Epithelial cell of esophagus (primary cell): ENCODE results near the gene MAP2.

Experiments used
- DNase-seq: peaks from one replicate; pipeline ENCODE4 v3.0.0; 2010; ENCODE audit warnings: low read depth
- H3K4me3 ChIP-seq: 2 replicates; pipeline ENCODE4 v1.5.1; 2011; ENCODE audit warnings: mild to moderate bottlenecking, low read length, control low read depth
- CTCF ChIP-seq: IDR thresholded peaks from 2 replicates; pipeline ENCODE4 v1.5.1; 2011; ENCODE audit warnings: low read depth, mild to moderate bottlenecking, low read length, control low read depth, inconsistent platforms; ENCODE audit not compliant: insufficient read depth; ENCODE audit errors: missing control alignments

Gene MAP2

GRCh38 chr2:209423562-209424198, at the start of gene MAP2:
Gene MAP2, plus strand, starts transcription at chr2:209424047. Its CDS starts 229,124 bp downstream, at chr2:209653171.
- DNase-seq, result peak; percentile 87
- peak; percentile 45 for TF ChIP-seq CTCF
- H3K4me3 ChIP-seq, result peak within 1 kb of the TSS; percentile 73

- no peak for TF ChIP-seq CTCF
- no peak for DNase-seq
- no peak overlapping the region for H3K4me3 ChIP-seq
Observed at GRCh38 chr2:209376686-209377085, 47.2 kb upstream of the MAP2 start.

- H3K4me3 ChIP-seq, result no peak overlapping the region
- no peak for DNase-seq
- TF ChIP-seq CTCF, result no peak
Observed at GRCh38 chr2:209380293-209380692, 43.6 kb upstream of the MAP2 start.

GRCh38 chr2:209381091-209381490, 42.8 kb upstream of the MAP2 start:
- no peak for TF ChIP-seq CTCF
- H3K4me3 ChIP-seq, result no peak overlapping the region
- DNase-seq, result no peak

- no peak overlapping the region for H3K4me3 ChIP-seq
- TF ChIP-seq CTCF, result no peak
- peak; percentile 69 for DNase-seq
Observed at GRCh38 chr2:209382775-209383174, 41.1 kb upstream of the MAP2 start.

GRCh38 chr2:209383212-209383611, 40.6 kb upstream of the MAP2 start:
- peak; percentile 97 for DNase-seq
- no peak overlapping the region for H3K4me3 ChIP-seq
- no peak for TF ChIP-seq CTCF

- DNase-seq, result no peak
- TF ChIP-seq CTCF, result no peak
- no peak overlapping the region for H3K4me3 ChIP-seq
Observed at GRCh38 chr2:209387389-209387788, 36.5 kb upstream of the MAP2 start.
